ENCODE data around the gene STX10.

DNA sequence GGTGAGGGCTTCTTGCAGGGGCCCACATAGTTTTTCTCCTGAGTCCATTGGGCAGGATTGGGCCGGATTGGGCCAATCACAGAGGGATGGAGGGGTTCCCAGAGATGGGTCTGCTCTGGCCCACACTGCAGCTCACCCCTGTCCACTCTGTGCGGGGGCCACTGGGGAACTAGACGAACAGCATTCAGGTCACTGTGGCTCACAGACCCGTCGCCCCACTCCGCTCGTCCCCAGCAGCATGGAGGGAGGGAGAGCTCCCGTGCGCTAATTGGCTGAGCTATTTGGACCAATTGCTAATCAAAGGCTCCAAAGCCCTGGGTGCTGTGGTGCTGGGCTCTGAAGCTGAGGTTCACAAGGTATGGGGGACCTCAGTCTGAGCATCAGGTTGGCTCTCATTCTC is 20.8 kb downstream of the STX10 start:
- TF ChIP-seq, protein P1, sequence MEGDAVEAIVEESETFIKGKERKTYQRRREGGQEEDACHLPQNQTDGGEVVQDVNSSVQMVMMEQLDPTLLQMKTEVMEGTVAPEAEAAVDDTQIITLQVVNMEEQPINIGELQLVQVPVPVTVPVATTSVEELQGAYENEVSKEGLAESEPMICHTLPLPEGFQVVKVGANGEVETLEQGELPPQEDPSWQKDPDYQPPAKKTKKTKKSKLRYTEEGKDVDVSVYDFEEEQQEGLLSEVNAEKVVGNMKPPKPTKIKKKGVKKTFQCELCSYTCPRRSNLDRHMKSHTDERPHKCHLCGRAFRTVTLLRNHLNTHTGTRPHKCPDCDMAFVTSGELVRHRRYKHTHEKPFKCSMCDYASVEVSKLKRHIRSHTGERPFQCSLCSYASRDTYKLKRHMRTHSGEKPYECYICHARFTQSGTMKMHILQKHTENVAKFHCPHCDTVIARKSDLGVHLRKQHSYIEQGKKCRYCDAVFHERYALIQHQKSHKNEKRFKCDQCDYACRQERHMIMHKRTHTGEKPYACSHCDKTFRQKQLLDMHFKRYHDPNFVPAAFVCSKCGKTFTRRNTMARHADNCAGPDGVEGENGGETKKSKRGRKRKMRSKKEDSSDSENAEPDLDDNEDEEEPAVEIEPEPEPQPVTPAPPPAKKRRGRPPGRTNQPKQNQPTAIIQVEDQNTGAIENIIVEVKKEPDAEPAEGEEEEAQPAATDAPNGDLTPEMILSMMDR (IDR thresholded peaks at IDR 0.05): no peak
- no peak for TF ChIP-seq POLR2A (IDR thresholded peaks at IDR 0.05)
